ENCODE data around the gene TOMM20. TPM values are rescaled to one million over a fixed set of nuclear protein-coding genes. Genes with fewer than 3 reads are reported as not detected.
"Not testable (repeated sequence)": the region's sequence is repeated elsewhere in the genome, so short reads cannot be mapped to it uniquely, and the experiment has no call there.

The TOMM20 gene
- total RNA-seq, 2 donors from 2014 or later = 76.2 to 127 TPM

- no peak overlapping the region for H3K4me3 ChIP-seq
- no peaks in the 10 kb centered on the region for H3K27me3 ChIP-seq
- intact Hi-C loops (cut with DNase I) = loop anchor here (10.0 kb wide), 1 partner anchor 364 kb away; no protein-coding TSS in a partner anchor
- H3K9ac ChIP-seq (ENCODE audit: low read depth in 2 of 2, low read length in 2 of 2) = no peak overlapping the region
- H3K9me3 ChIP-seq = no peaks in the 10 kb centered on the region
- H3K4me1 ChIP-seq = no peaks in the 10 kb centered on the region
- DNase-seq = no peak
- H3K36me3 ChIP-seq = no peaks in the 10 kb centered on the region
- no peak overlapping the region for H3K27ac ChIP-seq
- TF ChIP-seq, protein P1, sequence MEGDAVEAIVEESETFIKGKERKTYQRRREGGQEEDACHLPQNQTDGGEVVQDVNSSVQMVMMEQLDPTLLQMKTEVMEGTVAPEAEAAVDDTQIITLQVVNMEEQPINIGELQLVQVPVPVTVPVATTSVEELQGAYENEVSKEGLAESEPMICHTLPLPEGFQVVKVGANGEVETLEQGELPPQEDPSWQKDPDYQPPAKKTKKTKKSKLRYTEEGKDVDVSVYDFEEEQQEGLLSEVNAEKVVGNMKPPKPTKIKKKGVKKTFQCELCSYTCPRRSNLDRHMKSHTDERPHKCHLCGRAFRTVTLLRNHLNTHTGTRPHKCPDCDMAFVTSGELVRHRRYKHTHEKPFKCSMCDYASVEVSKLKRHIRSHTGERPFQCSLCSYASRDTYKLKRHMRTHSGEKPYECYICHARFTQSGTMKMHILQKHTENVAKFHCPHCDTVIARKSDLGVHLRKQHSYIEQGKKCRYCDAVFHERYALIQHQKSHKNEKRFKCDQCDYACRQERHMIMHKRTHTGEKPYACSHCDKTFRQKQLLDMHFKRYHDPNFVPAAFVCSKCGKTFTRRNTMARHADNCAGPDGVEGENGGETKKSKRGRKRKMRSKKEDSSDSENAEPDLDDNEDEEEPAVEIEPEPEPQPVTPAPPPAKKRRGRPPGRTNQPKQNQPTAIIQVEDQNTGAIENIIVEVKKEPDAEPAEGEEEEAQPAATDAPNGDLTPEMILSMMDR (IDR thresholded peaks at IDR 0.05) = no peak
Observed at GRCh38 chr1:235088907-235089306, 39.7 kb downstream of the TOMM20 start.

GRCh38 chr1:235088430-235088829 lies 40.2 kb downstream of the TOMM20 start:
- no peak for DNase-seq

GRCh38 chr1:235087906-235088305 lies 40.7 kb downstream of the TOMM20 start:
- Histone ChIP-seq H3K27ac (no peak overlapping the region), H3K9me3 (no peaks in the 10 kb centered on the region), H3K4me1 (no peaks in the 10 kb centered on the region), H3K4me3 (no peak overlapping the region), H3K9ac (ENCODE audit: low read depth in 2 of 2, low read length in 2 of 2) (no peak overlapping the region), H3K36me3 (no peaks in the 10 kb centered on the region), H3K27me3 (no peaks in the 10 kb centered on the region)
- TF ChIP-seq, protein P1 (IDR thresholded peaks at IDR 0.05) = no peak
- no peak for DNase-seq
- intact Hi-C loops (cut with DNase I) = loop anchor here (10.0 kb wide), 1 partner anchor 363 kb away; no protein-coding TSS in a partner anchor

More at GRCh38 chr1:235088430-235088829, 40.2 kb downstream of the TOMM20 start:
- intact Hi-C loops (cut with DNase I) = loop anchor here (10.0 kb wide), 1 partner anchor 364 kb away; no protein-coding TSS in a partner anchor
- Histone ChIP-seq H3K27me3 (no peaks in the 10 kb centered on the region), H3K4me1 (no peaks in the 10 kb centered on the region), H3K9me3 (no peaks in the 10 kb centered on the region), H3K36me3 (no peaks in the 10 kb centered on the region), H3K27ac (no peak overlapping the region), H3K4me3 (no peak overlapping the region), H3K9ac (ENCODE audit: low read depth in 2 of 2, low read length in 2 of 2) (no peak overlapping the region)
- TF ChIP-seq, protein P1 (IDR thresholded peaks at IDR 0.05) = no peak

DNA sequence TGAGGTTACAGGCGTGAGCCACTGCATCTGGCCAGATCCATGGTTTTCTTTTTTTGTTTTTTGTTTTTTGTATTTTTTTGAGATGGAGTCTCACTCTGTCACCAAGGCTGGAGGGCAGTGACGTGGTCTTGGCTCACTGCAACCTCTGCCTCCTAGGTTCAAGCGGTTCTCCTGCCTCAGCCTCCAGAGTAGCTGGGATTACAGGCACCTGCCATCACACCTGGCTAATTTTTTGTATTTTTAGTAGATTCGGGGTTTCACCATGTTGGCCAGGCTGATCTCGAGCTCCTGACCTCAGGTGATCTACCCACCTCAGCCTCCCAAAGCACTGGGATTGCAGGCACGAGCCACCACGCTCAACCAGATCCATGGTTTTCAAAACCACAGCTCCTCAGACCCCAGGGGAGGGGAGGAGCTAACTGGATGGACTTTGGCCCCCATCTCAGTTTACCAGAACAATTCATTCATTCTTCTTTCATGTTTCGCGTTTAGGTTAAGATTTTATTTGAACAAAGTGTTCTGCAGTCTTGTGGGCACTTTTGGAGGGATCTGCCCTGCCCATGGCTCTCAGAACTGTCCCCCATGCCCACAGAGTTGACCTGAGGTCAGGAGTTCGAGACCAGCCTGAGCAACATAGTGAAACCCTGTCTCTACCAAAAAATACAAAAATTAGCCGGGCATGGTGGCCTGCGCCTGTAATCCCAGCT lies 43.1 kb downstream of the TOMM20 start:
- H3K4me1 ChIP-seq; H3K9me3 ChIP-seq; H3K27me3 ChIP-seq; H3K4me3 ChIP-seq; H3K9ac ChIP-seq (ENCODE audit: low read depth in 2 of 2, low read length in 2 of 2); DNase-seq; H3K27ac ChIP-seq; H3K36me3 ChIP-seq: not testable (repeated sequence)
- intact Hi-C loops (cut with DNase I) = loop anchor here (10.0 kb wide), 1 partner anchor 361 kb away; no protein-coding TSS in a partner anchor

GRCh38 chr1:235080788-235081187 lies 47.8 kb downstream of the TOMM20 start:
- not testable (repeated sequence) for H3K9ac ChIP-seq (ENCODE audit: low read depth in 2 of 2, low read length in 2 of 2); DNase-seq; H3K27me3 ChIP-seq; H3K9me3 ChIP-seq; H3K36me3 ChIP-seq; H3K4me3 ChIP-seq
- intact Hi-C loops (cut with DNase I) = loop anchor here (5.0 to 10.0 kb wide), 3 partner anchors 118 to 473 kb away; no protein-coding TSS in a partner anchor
- Histone ChIP-seq H3K27ac (peak overlapping the region; percentile 83), H3K4me1 (peaks cover 11% of the 10 kb centered on the region)

DNA sequence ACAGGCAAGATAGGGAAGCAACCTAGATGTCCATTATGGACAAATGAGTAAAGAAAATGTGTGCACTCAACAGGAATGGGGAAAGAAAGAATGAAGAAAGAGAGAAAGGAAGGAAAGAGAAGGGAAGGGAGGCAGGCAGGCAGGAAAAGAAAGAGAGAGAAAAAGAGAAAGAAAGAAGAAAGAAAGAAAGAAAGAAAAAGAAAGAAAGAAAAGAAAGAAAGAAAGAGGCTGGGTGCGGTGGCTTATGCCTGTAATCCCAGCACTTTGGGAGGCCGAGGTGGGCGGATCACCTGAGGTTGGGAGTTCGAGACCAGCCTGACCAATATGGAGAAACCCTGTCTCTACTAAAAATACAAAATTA lies 48.4 kb downstream of the TOMM20 start:
- Histone ChIP-seq H3K9ac (ENCODE audit: low read depth in 2 of 2, low read length in 2 of 2) (peak overlapping the region; percentile 36 to 85), H3K4me1 (peaks cover 16% of the 10 kb centered on the region), H3K27ac (peak overlapping the region; percentile 83)
- not testable (repeated sequence) for H3K4me3 ChIP-seq, H3K9me3 ChIP-seq, H3K27me3 ChIP-seq, H3K36me3 ChIP-seq, DNase-seq
- intact Hi-C loops (cut with DNase I) = loop anchor here (5.0 to 10.0 kb wide), 3 partner anchors 118 to 473 kb away; no protein-coding TSS in a partner anchor

Measured in colonic mucosa (tissue), 4 donors.